ENCODE data around the gene GALT. TPM values are rescaled to one million over a fixed set of nuclear protein-coding genes. Genes with fewer than 3 reads are reported as not detected.

The GALT gene
- total RNA-seq, 1 donor from 2014 or later: 51.5 TPM

DNA sequence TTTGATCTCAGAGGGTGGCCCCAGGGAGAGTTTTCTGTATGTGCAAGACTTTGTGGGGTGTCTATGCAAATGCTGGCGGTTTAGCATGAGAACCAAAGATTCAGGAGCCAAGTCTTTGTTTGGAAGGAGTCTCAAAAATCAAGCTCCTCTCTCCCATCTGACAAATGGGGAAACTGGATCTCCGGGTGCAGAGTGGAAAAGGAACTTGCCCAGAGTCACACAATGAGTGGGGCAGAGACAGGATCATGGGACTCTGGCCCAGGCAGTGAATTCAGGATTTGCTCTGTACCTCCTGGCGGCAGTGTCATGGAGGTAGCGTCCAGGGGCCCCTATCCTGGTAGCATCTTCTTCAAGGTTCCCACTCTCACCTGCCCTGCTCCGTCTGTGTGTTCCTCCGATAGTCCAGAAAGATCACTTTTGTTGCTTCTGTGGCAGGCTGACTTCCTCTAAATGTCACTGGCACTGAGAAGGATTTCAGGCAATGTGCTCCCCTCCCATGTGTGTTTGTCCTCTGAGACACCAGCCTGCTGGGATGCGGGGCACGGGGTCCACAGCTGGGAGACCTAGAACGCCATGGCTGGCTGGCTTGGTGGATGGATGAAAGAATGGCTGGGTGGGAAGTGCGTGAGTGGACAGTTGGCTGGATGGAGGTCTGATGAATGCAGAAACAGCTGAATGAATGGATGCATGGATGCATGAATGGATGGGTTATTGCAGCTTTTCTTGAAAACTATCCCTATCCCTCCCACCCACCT lies 41.0 kb downstream of the GALT start:
- H3K4me1 ChIP-seq: no peaks in the 10 kb centered on the region
- no peak overlapping the region for H3K27ac ChIP-seq (replicated peaks)
- H3K9me3 ChIP-seq (replicated peaks): no peaks in the 10 kb centered on the region
- intact Hi-C loops (cut with micrococcal nuclease): no loop called here
- DNase-seq: no peak
- H3K27me3 ChIP-seq (ENCODE audit: low read depth): no peaks in the 10 kb centered on the region
- H3K36me3 ChIP-seq: no peaks in the 10 kb centered on the region
- no peak overlapping the region for H3K4me3 ChIP-seq
- TF ChIP-seq, protein P1, sequence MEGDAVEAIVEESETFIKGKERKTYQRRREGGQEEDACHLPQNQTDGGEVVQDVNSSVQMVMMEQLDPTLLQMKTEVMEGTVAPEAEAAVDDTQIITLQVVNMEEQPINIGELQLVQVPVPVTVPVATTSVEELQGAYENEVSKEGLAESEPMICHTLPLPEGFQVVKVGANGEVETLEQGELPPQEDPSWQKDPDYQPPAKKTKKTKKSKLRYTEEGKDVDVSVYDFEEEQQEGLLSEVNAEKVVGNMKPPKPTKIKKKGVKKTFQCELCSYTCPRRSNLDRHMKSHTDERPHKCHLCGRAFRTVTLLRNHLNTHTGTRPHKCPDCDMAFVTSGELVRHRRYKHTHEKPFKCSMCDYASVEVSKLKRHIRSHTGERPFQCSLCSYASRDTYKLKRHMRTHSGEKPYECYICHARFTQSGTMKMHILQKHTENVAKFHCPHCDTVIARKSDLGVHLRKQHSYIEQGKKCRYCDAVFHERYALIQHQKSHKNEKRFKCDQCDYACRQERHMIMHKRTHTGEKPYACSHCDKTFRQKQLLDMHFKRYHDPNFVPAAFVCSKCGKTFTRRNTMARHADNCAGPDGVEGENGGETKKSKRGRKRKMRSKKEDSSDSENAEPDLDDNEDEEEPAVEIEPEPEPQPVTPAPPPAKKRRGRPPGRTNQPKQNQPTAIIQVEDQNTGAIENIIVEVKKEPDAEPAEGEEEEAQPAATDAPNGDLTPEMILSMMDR (IDR thresholded peaks at IDR 0.05; ENCODE audit: borderline replicate concordance): no peak

DNA sequence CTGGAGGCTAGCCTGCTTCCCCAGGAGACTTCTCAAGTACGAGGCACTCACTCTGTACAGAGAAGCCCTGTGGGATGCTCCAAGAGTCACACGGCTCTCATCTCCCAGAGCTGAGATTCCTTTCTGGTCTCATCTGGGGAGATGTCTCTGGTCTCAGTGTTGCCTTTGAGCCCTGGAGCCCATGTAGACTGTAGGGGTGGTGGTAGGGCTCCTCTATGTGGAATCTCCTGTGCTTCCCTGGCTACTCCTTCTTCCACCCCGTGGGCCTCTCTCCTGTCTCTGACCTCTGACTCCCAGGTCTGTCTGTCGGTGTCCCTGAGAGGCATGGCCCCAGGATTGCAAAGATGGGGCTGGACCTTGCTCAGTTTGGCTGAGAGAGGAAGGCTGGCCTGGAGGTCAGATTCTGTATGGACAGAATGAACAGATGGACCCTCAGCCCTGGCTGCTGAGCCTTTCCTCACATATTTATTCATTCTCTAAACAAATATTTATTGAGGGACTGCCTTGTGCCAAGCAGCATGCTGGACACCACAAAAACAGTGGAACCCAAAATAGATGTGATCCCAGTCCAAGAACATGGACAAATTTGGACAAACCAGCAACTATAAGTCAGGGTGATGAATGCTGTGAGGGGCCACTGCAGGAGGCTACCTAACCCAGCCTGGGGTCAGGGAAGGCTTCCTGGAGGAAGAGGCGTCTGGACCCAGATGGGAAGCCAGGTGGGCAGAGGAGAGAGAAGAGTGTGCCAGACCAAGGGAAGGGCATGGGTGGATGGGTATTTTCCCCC lies 42.0 kb downstream of the GALT start:
- no peak for DNase-seq
- TF ChIP-seq, protein P1 (IDR thresholded peaks at IDR 0.05; ENCODE audit: borderline replicate concordance): no peak
- no peaks in the 10 kb centered on the region for H3K4me1 ChIP-seq
- intact Hi-C loops (cut with micrococcal nuclease): no loop called here
- no peaks in the 10 kb centered on the region for H3K36me3 ChIP-seq
- H3K4me3 ChIP-seq: no peak overlapping the region
- H3K27me3 ChIP-seq (ENCODE audit: low read depth): no peaks in the 10 kb centered on the region
- no peaks in the 10 kb centered on the region for H3K9me3 ChIP-seq (replicated peaks)
- no peak overlapping the region for H3K27ac ChIP-seq (replicated peaks)

DNA sequence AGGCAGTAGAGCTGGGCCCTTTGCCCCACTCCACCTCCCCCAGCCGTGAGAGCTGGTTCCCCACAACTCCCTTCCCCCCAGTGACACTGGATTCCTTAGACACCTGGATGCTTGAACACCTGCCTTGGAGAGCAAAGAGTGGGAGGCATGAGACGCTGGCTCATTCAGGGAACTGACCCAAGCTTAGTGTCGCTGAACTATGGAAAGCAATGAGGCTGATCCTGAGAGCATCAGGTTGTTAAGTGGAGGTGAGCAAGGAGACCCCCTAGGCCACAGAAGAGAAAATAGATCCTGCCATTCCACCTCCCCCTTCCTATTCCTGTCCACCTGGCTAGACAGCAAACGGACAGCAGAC lies 42.6 kb downstream of the GALT start:
- Histone ChIP-seq H3K36me3 (no peaks in the 10 kb centered on the region), H3K9me3 (replicated peaks) (no peaks in the 10 kb centered on the region), H3K27ac (replicated peaks) (no peak overlapping the region), H3K4me1 (no peaks in the 10 kb centered on the region), H3K27me3 (ENCODE audit: low read depth) (no peaks in the 10 kb centered on the region), H3K4me3 (no peak overlapping the region)
- DNase-seq: no peak
- intact Hi-C loops (cut with micrococcal nuclease): no loop called here
- TF ChIP-seq, protein P1 (IDR thresholded peaks at IDR 0.05; ENCODE audit: borderline replicate concordance): no peak

DNA sequence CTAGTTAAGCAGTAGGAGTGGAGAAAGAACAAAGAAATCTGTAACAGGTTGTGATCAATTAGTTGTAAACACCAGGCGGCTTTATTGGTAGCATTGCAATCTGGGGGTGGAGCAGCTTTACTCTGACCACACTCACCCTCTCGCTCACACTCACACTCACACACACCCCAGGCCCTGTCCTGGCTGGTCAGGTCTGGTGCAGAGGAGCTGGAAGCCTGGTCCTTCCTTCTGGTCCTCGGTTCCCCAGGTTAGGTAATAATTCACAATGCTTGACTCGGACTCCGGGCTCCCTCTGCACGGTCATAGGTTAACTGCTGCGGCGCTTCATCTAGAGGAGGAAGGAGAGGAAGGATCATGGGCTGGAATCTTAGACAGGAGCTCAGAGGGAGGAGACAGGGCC lies 43.0 kb downstream of the GALT start:
- intact Hi-C loops (cut with micrococcal nuclease): no loop called here
- TF ChIP-seq, protein P1 (IDR thresholded peaks at IDR 0.05; ENCODE audit: borderline replicate concordance): no peak
- Histone ChIP-seq H3K9me3 (replicated peaks) (no peaks in the 10 kb centered on the region), H3K36me3 (no peaks in the 10 kb centered on the region), H3K27me3 (ENCODE audit: low read depth) (no peaks in the 10 kb centered on the region), H3K4me1 (no peaks in the 10 kb centered on the region), H3K4me3 (no peak overlapping the region), H3K27ac (replicated peaks) (no peak overlapping the region)
- DNase-seq: no peak

DNA sequence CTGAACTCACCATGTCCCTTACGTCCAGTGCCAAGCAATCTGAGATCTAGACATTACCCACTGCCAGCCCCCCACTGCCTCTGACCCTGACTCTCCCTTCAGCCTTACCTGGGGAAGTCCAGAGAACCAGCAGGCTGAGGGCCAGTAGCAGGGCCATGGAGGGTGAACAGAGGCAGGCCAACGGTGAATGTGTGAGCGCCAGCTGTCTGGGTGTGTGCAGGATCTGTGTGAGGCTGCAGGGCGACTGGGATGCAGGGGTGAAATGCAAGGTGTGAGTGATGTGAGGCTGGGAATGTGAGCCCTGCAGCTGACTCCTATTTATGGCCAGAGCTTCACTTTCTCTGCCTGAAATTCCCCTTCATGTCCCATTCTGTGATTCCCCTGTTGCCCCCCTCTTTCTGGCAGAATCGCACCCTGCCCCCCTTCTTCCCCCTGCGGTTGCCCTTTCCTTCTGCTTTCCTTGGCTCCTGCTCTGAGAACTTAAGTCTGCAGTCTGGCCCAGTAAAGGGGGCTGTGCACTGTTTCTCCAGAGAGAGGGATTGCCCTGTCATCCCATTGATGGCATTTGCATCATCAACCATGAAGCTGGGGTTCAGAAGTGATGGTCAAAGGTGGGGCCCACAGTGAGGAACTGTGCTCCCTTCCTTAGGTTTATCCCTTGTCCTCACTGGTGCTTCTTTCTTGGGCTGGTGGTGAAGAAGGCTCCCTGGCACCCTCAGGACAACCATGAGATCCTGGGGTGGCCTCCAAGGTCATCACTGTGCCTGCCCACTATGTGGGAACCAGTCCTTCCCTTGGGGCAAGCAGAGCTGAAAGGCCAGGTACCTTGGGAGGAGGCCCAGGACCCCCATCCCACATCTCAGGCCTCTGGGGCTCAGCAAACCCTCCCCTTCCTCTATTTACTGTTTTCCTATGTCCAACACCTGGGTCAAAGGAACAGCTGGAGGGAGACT lies 44.8 kb downstream of the GALT start, which contains the start of gene CCL19:
TSS of gene CCL19 (minus strand) at position 294 of the 953 bp plus-strand sequence. CDS start at position 157, 137 bp downstream.
- TF ChIP-seq, protein P1 (IDR thresholded peaks at IDR 0.05; ENCODE audit: borderline replicate concordance): no peak
- no peak for DNase-seq
- intact Hi-C loops (cut with micrococcal nuclease): no loop called here
- Histone ChIP-seq H3K36me3 (no peaks in the 10 kb centered on the region), H3K9me3 (replicated peaks) (no peaks in the 10 kb centered on the region), H3K4me3 (no peak within 1 kb of the TSS), H3K27me3 (ENCODE audit: low read depth) (no peaks in the 10 kb centered on the region), H3K27ac (replicated peaks) (no peak within 1 kb of the TSS), H3K4me1 (no peaks in the 10 kb centered on the region)
